Fibroblast of villous mesenchyme (primary cell): Measurements from ENCODE around the gene OR8D4. TPM values are rescaled to one million over a fixed set of nuclear protein-coding genes. Genes with fewer than 3 reads are reported as not detected.

Experiments
- DNase-seq: peaks from one replicate; pipeline ENCODE4 v3.0.0-alpha.2; 2010; ENCODE audit warnings: low read depth
- H3K4me3 ChIP-seq: 2 replicates; pipeline ENCODE4 v1.5.1; 2011; ENCODE audit warnings: low read depth, mild to moderate bottlenecking, low read length
- total RNA-seq: library from RNA; depleted of rRNA; stranded (reverse); fragments of >200 nt; gene quantifications from 2 replicates; pipeline ENCODE4 v1.2.3, GENCODE V29; 2012
- TF ChIP-seq, protein P1 (sequence below): IDR thresholded peaks from 2 replicates; pipeline ENCODE4 v1.5.1; 2012; ENCODE audit warnings: low read depth, mild to moderate bottlenecking, low read length; ENCODE audit not compliant: insufficient read depth

OR8D4 gene
- total RNA-seq, 1 donor = not detected

- DNase-seq = no peak
- no peak within 1 kb of the TSS for H3K4me3 ChIP-seq
- TF ChIP-seq, protein P1, sequence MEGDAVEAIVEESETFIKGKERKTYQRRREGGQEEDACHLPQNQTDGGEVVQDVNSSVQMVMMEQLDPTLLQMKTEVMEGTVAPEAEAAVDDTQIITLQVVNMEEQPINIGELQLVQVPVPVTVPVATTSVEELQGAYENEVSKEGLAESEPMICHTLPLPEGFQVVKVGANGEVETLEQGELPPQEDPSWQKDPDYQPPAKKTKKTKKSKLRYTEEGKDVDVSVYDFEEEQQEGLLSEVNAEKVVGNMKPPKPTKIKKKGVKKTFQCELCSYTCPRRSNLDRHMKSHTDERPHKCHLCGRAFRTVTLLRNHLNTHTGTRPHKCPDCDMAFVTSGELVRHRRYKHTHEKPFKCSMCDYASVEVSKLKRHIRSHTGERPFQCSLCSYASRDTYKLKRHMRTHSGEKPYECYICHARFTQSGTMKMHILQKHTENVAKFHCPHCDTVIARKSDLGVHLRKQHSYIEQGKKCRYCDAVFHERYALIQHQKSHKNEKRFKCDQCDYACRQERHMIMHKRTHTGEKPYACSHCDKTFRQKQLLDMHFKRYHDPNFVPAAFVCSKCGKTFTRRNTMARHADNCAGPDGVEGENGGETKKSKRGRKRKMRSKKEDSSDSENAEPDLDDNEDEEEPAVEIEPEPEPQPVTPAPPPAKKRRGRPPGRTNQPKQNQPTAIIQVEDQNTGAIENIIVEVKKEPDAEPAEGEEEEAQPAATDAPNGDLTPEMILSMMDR = no peak
Measured at GRCh38 chr11:123885570-123885969, 16.4 kb upstream of the OR8D4 start, which contains the start of gene TMEM225. TSS of gene TMEM225 (minus strand) at chr11:123885670. CDS start at chr11:123885425, 245 bp downstream.

- no peak overlapping the region for H3K4me3 ChIP-seq
- DNase-seq = no peak
- TF ChIP-seq, protein P1 = no peak
Measured at GRCh38 chr11:123892031-123892430, 9.9 kb upstream of the OR8D4 start.

- TF ChIP-seq, protein P1 = no peak
- no peak for DNase-seq
- no peak overlapping the region for H3K4me3 ChIP-seq
Measured at GRCh38 chr11:123899792-123900191, 2.2 kb upstream of the OR8D4 start.

- TF ChIP-seq, protein P1 = no peak
- no peak overlapping the region for H3K4me3 ChIP-seq
- no peak for DNase-seq
Measured at GRCh38 chr11:123903932-123904331, 2.0 kb downstream of the OR8D4 start.

GRCh38 chr11:123904932-123905331, 3.0 kb downstream of the OR8D4 start:
- no peak for DNase-seq
- TF ChIP-seq, protein P1 = no peak
- H3K4me3 ChIP-seq = no peak overlapping the region

- TF ChIP-seq, protein P1 = no peak
- no peak overlapping the region for H3K4me3 ChIP-seq
- no peak for DNase-seq
Measured at GRCh38 chr11:123905826-123906225, 3.9 kb downstream of the OR8D4 start.

DNA sequence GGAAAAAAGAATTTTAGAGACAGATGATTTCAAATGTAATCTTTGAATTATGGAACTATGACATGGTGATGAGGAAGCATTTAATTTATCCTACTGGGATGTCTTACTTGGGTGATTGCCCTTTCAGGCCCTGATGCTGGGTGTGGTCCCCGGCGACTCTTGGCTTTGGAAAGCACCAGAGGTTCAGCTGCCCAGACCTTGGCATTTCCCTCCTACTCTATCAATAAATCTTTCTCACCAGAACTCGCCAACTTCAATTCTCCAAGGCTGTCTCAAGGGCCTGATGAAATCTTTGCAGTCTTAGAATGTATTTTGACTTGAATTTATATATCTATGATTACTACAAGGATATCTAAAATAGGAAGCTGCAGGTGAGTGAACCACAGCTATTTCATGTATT, 19.0 kb downstream of the OR8D4 start:
- H3K4me3 ChIP-seq = no peak overlapping the region
- TF ChIP-seq, protein P1 = no peak
- no peak for DNase-seq
